HepG2 (cell line): ENCODE measurements around the gene GMEB2. TPM values are rescaled to one million over a fixed set of nuclear protein-coding genes. Genes with fewer than 3 reads are reported as not detected.

Experiments used
- MIER3 ChIP-seq: IDR thresholded peaks from 2 replicates; pipeline ENCODE4 v1.6.1; 2016; ENCODE audit warnings: missing compliant biosample characterization, borderline replicate concordance
- MZF1 ChIP-seq: sonication (generic); formaldehyde crosslinking; IDR thresholded peaks from 2 replicates; pipeline ENCODE4 v1.8.1; 2023; ENCODE audit warnings: mild to moderate bottlenecking, missing genetic modification reagents, borderline replicate concordance
- NCOA5 ChIP-seq: sonication (generic); formaldehyde crosslinking; IDR thresholded peaks from 2 replicates; pipeline ENCODE4 v1.4.0; 2020; ENCODE audit warnings: missing genetic modification reagents
- NFYC ChIP-seq: IDR thresholded peaks from 2 replicates; pipeline ENCODE4 v1.6.1; 2016; ENCODE audit warnings: missing genetic modification reagents, missing compliant biosample characterization
- SSRP1 ChIP-seq: IDR thresholded peaks from 2 replicates; pipeline ENCODE4 v1.6.1; 2016; ENCODE audit warnings: control low read depth
- ZNF10 ChIP-seq: sonication (generic); formaldehyde crosslinking; IDR thresholded peaks from 2 replicates; pipeline ENCODE4 v1.4.0; 2020; ENCODE audit warnings: mild to moderate bottlenecking, low read depth, missing genetic modification reagents, borderline replicate concordance
- ZNF335 ChIP-seq: sonication (generic); formaldehyde crosslinking; IDR thresholded peaks from 2 replicates; pipeline ENCODE4 v1.4.0; 2020; ENCODE audit warnings: missing genetic modification reagents
- ZNF337 ChIP-seq: sonication (generic); formaldehyde crosslinking; IDR thresholded peaks from 2 replicates; pipeline ENCODE4 v1.5.1; 2020; ENCODE audit warnings: missing genetic modification reagents, low read depth, mild to moderate bottlenecking, borderline replicate concordance
- ZNF75D ChIP-seq: sonication (generic); formaldehyde crosslinking; IDR thresholded peaks from 2 replicates; pipeline ENCODE4 v1.8.1; 2023; ENCODE audit warnings: missing genetic modification reagents, mild to moderate bottlenecking, borderline replicate concordance
- polyA plus RNA-seq, 8 experiments: library from polyadenylated mRNA; depleted of rRNA in 3 of 8; stranded (reverse) in 7 of 8; unstranded in 1 of 8; fragments of >200 nt; fragmentation: Illumina TruSeq in 4 of 8; extraction: Trizol in 4 of 8; gene quantifications; 2 replicates each; pipeline versions ENCODE4 v1.2.1 to v1.2.3, GENCODE V29; 2011 to 2016; ENCODE audit warnings: low read depth in 4 of 8, missing spikeins in 1 of 8, mixed read lengths in 1 of 8; ENCODE audit not compliant: insufficient read depth in 1 of 8
- total RNA-seq, 5 experiments: library from RNA; depleted of rRNA; stranded (reverse); fragments of >200 nt; fragmentation: Illumina TruSeq; extraction: Trizol; gene quantifications; 2 replicates each; pipeline ENCODE4 v1.2.3, GENCODE V29; 2016; ENCODE audit warnings: low read depth in 1 of 5
- TF ChIP-seq, protein P1 (sequence below): sonication (generic); formaldehyde crosslinking; conservative IDR thresholded peaks from 2 replicates; pipeline ENCODE4 v1.4.0; 2020; ENCODE audit warnings: missing genetic modification reagents
- TF ChIP-seq, protein P2 (sequence below): sonication (generic); formaldehyde crosslinking; IDR thresholded peaks from 2 replicates; pipeline ENCODE4 v1.9.0; 2021; ENCODE audit warnings: missing genetic modification reagents, mild to moderate bottlenecking, borderline replicate concordance
- TF ChIP-seq, protein P3 (sequence below): sonication (generic); formaldehyde crosslinking; IDR thresholded peaks from 2 replicates; pipeline ENCODE4 v1.8.1; 2022; ENCODE audit warnings: low read depth, mild to moderate bottlenecking, missing genetic modification reagents
- TF ChIP-seq, protein P4 (sequence below), 2 experiments: IDR thresholded peaks; 2 replicates each; pipeline ENCODE4 v1.6.1; 2011 to 2012; ENCODE audit warnings: low read length in 2 of 2, borderline replicate concordance in 1 of 2, low read depth in 1 of 2, mild to moderate bottlenecking in 1 of 2, moderate library complexity in 1 of 2
- TF ChIP-seq, protein P5 (sequence below): sonication (generic); formaldehyde crosslinking; IDR thresholded peaks from 2 replicates; pipeline ENCODE4 v1.4.0; 2020; ENCODE audit warnings: missing genetic modification reagents

GMEB2 gene
- total and polyA plus RNA-seq, 2 of the 13 experiments (the other 11 are each of a cell fraction or from before 2014, with no cell fraction given), result 10.6 to 12.4 TPM

DNA sequence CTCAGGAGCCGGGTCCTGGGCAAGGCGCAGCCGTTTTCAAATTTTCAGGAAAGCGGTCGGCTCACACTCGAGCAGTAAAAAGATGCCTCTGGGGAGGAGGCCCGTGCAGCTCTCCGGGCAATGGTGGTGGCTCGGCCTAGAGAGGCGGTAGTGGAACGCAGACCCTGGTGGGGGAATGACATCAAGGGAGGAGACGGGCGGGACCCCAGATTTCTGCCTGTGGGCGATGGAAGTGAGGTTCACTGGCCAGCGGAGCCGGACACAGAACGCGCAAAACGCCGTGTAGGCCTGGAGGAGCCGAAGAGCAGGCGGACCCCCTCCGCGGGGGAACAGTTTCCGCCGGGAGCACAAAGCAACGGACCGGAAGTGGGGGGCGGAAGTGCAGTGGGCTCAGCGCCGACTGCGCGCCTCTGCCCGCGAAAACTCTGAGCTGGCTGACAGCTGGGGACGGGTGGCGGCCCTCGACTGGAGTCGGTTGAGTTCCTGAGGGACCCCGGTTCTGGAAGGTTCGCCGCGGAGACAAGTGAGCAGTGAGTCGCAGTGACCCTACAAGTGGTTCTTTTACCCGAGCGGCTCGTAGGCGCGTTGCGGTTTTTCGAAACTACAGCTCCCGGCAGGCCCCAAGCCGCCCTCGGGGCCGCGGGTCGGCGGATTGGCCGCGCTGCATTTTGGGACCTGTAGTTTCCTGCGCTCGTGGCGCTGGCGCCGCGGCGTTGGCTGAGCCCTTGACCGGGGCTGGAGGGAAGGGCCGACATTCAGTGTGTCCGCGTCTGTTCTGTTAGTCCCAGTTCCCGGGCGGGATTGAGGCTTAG is 31.2 kb upstream of the GMEB2 start, which contains the start of gene RTEL1 (continued):
- TF ChIP-seq ZNF75D (peak; percentile 13; the same call in 1 of the 2 replicates), SSRP1 (CRISPR knock-in tag) (no peak), ZNF337 (no peak; the same call in 1 of the 2 replicates), MZF1 (CRISPR knock-in tag) (no peak; the same call in 1 of the 2 replicates), ZNF335 (CRISPR knock-in tag) (peak; percentile 94), MIER3 (CRISPR knock-in tag) (peak; percentile 98; the same call in 1 of the 2 replicates), NCOA5 (peak; percentile 91; the same call in 1 of the 2 replicates), NFYC (CRISPR knock-in tag) (peak; percentile 64), ZNF10 (CRISPR knock-in tag) (no peak)
- TF ChIP-seq, protein P1, sequence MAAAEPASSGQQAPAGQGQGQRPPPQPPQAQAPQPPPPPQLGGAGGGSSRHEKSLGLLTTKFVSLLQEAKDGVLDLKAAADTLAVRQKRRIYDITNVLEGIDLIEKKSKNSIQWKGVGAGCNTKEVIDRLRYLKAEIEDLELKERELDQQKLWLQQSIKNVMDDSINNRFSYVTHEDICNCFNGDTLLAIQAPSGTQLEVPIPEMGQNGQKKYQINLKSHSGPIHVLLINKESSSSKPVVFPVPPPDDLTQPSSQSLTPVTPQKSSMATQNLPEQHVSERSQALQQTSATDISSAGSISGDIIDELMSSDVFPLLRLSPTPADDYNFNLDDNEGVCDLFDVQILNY (CRISPR knock-in tag), result peak; percentile 97
- TF ChIP-seq, protein P2, sequence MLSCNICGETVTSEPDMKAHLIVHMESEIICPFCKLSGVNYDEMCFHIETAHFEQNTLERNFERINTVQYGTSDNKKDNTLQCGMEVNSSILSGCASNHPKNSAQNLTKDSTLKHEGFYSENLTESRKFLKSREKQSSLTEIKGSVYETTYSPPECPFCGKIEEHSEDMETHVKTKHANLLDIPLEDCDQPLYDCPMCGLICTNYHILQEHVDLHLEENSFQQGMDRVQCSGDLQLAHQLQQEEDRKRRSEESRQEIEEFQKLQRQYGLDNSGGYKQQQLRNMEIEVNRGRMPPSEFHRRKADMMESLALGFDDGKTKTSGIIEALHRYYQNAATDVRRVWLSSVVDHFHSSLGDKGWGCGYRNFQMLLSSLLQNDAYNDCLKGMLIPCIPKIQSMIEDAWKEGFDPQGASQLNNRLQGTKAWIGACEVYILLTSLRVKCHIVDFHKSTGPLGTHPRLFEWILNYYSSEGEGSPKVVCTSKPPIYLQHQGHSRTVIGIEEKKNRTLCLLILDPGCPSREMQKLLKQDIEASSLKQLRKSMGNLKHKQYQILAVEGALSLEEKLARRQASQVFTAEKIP (CRISPR knock-in tag), result no peak
- TF ChIP-seq, protein P3, sequence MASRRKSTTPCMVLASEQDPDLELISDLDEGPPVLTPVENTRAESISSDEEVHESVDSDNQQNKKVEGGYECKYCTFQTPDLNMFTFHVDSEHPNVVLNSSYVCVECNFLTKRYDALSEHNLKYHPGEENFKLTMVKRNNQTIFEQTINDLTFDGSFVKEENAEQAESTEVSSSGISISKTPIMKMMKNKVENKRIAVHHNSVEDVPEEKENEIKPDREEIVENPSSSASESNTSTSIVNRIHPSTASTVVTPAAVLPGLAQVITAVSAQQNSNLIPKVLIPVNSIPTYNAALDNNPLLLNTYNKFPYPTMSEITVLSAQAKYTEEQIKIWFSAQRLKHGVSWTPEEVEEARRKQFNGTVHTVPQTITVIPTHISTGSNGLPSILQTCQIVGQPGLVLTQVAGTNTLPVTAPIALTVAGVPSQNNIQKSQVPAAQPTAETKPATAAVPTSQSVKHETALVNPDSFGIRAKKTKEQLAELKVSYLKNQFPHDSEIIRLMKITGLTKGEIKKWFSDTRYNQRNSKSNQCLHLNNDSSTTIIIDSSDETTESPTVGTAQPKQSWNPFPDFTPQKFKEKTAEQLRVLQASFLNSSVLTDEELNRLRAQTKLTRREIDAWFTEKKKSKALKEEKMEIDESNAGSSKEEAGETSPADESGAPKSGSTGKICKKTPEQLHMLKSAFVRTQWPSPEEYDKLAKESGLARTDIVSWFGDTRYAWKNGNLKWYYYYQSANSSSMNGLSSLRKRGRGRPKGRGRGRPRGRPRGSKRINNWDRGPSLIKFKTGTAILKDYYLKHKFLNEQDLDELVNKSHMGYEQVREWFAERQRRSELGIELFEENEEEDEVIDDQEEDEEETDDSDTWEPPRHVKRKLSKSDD, result peak; percentile 73
- TF ChIP-seq, protein P4, sequence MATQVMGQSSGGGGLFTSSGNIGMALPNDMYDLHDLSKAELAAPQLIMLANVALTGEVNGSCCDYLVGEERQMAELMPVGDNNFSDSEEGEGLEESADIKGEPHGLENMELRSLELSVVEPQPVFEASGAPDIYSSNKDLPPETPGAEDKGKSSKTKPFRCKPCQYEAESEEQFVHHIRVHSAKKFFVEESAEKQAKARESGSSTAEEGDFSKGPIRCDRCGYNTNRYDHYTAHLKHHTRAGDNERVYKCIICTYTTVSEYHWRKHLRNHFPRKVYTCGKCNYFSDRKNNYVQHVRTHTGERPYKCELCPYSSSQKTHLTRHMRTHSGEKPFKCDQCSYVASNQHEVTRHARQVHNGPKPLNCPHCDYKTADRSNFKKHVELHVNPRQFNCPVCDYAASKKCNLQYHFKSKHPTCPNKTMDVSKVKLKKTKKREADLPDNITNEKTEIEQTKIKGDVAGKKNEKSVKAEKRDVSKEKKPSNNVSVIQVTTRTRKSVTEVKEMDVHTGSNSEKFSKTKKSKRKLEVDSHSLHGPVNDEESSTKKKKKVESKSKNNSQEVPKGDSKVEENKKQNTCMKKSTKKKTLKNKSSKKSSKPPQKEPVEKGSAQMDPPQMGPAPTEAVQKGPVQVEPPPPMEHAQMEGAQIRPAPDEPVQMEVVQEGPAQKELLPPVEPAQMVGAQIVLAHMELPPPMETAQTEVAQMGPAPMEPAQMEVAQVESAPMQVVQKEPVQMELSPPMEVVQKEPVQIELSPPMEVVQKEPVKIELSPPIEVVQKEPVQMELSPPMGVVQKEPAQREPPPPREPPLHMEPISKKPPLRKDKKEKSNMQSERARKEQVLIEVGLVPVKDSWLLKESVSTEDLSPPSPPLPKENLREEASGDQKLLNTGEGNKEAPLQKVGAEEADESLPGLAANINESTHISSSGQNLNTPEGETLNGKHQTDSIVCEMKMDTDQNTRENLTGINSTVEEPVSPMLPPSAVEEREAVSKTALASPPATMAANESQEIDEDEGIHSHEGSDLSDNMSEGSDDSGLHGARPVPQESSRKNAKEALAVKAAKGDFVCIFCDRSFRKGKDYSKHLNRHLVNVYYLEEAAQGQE (IDR thresholded peaks at IDR 0.05; ENCODE audit: borderline replicate concordance in 1 of 2, low read depth in 1 of 2, low read length in 2 of 2), result peak; percentile 18 to 72
- TF ChIP-seq, protein P5, sequence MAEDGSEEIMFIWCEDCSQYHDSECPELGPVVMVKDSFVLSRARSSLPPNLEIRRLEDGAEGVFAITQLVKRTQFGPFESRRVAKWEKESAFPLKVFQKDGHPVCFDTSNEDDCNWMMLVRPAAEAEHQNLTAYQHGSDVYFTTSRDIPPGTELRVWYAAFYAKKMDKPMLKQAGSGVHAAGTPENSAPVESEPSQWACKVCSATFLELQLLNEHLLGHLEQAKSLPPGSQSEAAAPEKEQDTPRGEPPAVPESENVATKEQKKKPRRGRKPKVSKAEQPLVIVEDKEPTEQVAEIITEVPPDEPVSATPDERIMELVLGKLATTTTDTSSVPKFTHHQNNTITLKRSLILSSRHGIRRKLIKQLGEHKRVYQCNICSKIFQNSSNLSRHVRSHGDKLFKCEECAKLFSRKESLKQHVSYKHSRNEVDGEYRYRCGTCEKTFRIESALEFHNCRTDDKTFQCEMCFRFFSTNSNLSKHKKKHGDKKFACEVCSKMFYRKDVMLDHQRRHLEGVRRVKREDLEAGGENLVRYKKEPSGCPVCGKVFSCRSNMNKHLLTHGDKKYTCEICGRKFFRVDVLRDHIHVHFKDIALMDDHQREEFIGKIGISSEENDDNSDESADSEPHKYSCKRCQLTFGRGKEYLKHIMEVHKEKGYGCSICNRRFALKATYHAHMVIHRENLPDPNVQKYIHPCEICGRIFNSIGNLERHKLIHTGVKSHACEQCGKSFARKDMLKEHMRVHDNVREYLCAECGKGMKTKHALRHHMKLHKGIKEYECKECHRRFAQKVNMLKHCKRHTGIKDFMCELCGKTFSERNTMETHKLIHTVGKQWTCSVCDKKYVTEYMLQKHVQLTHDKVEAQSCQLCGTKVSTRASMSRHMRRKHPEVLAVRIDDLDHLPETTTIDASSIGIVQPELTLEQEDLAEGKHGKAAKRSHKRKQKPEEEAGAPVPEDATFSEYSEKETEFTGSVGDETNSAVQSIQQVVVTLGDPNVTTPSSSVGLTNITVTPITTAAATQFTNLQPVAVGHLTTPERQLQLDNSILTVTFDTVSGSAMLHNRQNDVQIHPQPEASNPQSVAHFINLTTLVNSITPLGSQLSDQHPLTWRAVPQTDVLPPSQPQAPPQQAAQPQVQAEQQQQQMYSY (CRISPR knock-in tag), result peak; percentile 75; the same call in 1 of the 2 replicates
